Caco-2 (cell line): ENCODE measurements around the gene ELP4. TPM values are rescaled to one million over a fixed set of nuclear protein-coding genes. Genes with fewer than 3 reads are reported as not detected.

Experiments
- BruUV-seq: library from RNA; stranded (reverse); fragments of 400-500 nt; replicated peaks from 2 replicates; lab custom pipeline; 2021; lab: Mats Ljungman, UMichigan
- CTCF ChIA-PET: fragments of 300-600 bp; sonication (Branson Sonifier 250); formaldehyde crosslinking; loops from one replicate; lab custom pipeline; 2022; ENCODE audit warnings: antibody characterized with exemption; lab: Charles Lee
- POLR2A ChIA-PET: fragments of 300-600 bp; sonication (Branson Sonifier 250); formaldehyde crosslinking; loops from one replicate; lab custom pipeline; 2022; ENCODE audit warnings: antibody characterized with exemption; lab: Charles Lee
- DNase-seq, 2 experiments: peaks; one replicate each; pipeline versions ENCODE4 v3.0.0 to v3.0.0-alpha.2; 2020 to 2022
- H3K27me3 ChIP-seq: replicated peaks from 2 replicates; pipeline ENCODE4 v1.6.0; 2011; ENCODE audit warnings: low read length; ENCODE audit not compliant: control insufficient read depth, insufficient read depth
- H3K36me3 ChIP-seq: 2 replicates; pipeline ENCODE4 v1.5.1; 2011; ENCODE audit warnings: low read length; ENCODE audit not compliant: control insufficient read depth, insufficient read depth
- H3K4me1 ChIP-seq: fragments of 250-450 bp; sonication (Bioruptor Pico); 2 replicates; pipeline ENCODE4 v1.5.1; 2020; ENCODE audit warnings: mild to moderate bottlenecking
- H3K4me3 ChIP-seq: 2 replicates; pipeline ENCODE4 v1.5.1; 2011; ENCODE audit warnings: low read depth, mild to moderate bottlenecking, control low read depth, low read length
- H3K9me3 ChIP-seq: fragments of 250-450 bp; sonication (Bioruptor Pico); 2 replicates; pipeline ENCODE4 v1.5.1; 2020; ENCODE audit warnings: mild to moderate bottlenecking, moderate library complexity
- H3K27ac Mint-ChIP-seq: one replicate; pipeline ENCODE4 v1.8.0; 2022; ENCODE audit warnings: mixed read lengths; ENCODE audit not compliant: unreplicated experiment
- H3K27me3 Mint-ChIP-seq: one replicate; pipeline ENCODE4 v1.8.0; 2022; ENCODE audit warnings: mixed read lengths; ENCODE audit not compliant: insufficient read depth, unreplicated experiment
- H3K36me3 Mint-ChIP-seq: one replicate; pipeline ENCODE4 v1.8.0; 2022; ENCODE audit warnings: mild to moderate bottlenecking, mixed read lengths; ENCODE audit not compliant: insufficient read depth, unreplicated experiment
- H3K4me1 Mint-ChIP-seq: one replicate; pipeline ENCODE4 v1.8.0; 2022; ENCODE audit warnings: low read depth, mixed read lengths; ENCODE audit not compliant: unreplicated experiment
- H3K4me3 Mint-ChIP-seq: one replicate; pipeline ENCODE4 v1.8.0; 2022; ENCODE audit warnings: mild to moderate bottlenecking, moderate library complexity, mixed read lengths; ENCODE audit not compliant: unreplicated experiment
- H3K9me3 Mint-ChIP-seq: one replicate; pipeline ENCODE4 v1.8.0; 2022; ENCODE audit warnings: mixed read lengths; ENCODE audit not compliant: unreplicated experiment
- CTCF ChIP-seq, 2 experiments: fragments of 200-600 bp in 1 of 2; IDR thresholded peaks; 1 replicate in 1 of 2; 2 replicates in 1 of 2; pipeline versions ENCODE4 v1.5.1 to v1.8.0; 2011 to 2022; ENCODE audit warnings: antibody characterized with exemption in 1 of 2, control low read depth in 1 of 2, inconsistent platforms in 1 of 2, low read depth in 1 of 2, low read length in 1 of 2, mild to moderate bottlenecking in 1 of 2, moderate library complexity in 1 of 2; ENCODE audit not compliant: insufficient read depth in 1 of 2, severe bottlenecking in 1 of 2, unreplicated experiment in 1 of 2
- intact Hi-C: fragments of 100-400 bp; cut with micrococcal nuclease; formaldehyde crosslinking; loops from one replicate; pipeline ENCODE4 v1.10.0; 2022; ENCODE audit not compliant: unreplicated experiment
- total RNA-seq: library from RNA; stranded (reverse); gene quantifications from 2 replicates; pipeline ENCODE4 v1.2.3, GENCODE V29; 2022

ELP4 gene
- total RNA-seq, 1 experiment from 2014 or later, result 18.8 TPM

DNA sequence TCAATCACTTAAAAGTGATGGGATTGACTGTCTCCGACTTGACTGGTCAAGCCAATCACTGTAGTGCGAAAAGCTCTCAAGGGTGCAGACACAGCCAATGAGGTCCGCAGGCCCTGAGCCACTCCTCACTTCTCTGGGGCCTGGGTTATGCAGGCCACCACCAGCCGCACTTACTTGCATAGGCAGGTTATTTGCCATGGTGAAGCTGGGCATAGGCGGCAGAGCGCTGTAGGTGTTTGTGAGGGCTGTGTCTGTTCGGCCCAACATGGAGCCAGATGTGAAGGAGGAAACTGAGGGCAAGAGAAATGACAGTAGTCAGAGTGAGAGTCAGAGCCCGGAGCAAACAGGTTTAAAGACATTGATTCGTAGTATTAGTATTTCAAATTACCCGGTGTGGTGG is 283.7 kb downstream of the ELP4 start:
- intact Hi-C loops, result no loop called here
- Mint-ChIP-seq H3K9me3 (no peaks in the 10 kb centered on the region), H3K27ac (no peak overlapping the region), H3K4me3 (no peak overlapping the region), H3K36me3 (no peaks in the 10 kb centered on the region), H3K4me1 (no peaks in the 10 kb centered on the region), H3K27me3 (peaks cover 24% of the 10 kb centered on the region)
- POLR2A ChIA-PET, result no interaction called here
- no TSS peak for BruUV-seq
- Histone ChIP-seq H3K36me3 (no peaks in the 10 kb centered on the region), H3K4me3 (no peak overlapping the region), H3K4me1 (no peaks in the 10 kb centered on the region), H3K27me3 (no peaks in the 10 kb centered on the region), H3K9me3 (no peaks in the 10 kb centered on the region)
- CTCF ChIA-PET, result no interaction called here
- no peak for TF ChIP-seq CTCF (IDR thresholded peaks at IDR 0.05; ENCODE audit: insufficient read depth in 1 of 2, low read depth in 1 of 2, low read length in 1 of 2, severe bottlenecking in 1 of 2, unreplicated experiment in 1 of 2)
- no peak for DNase-seq

- BruUV-seq, result no TSS peak
- Histone ChIP-seq H3K27me3 (no peaks in the 10 kb centered on the region), H3K4me3 (no peak overlapping the region), H3K36me3 (no peaks in the 10 kb centered on the region), H3K9me3 (no peaks in the 10 kb centered on the region), H3K4me1 (no peaks in the 10 kb centered on the region)
- Mint-ChIP-seq H3K4me1 (no peaks in the 10 kb centered on the region), H3K27me3 (peaks cover 24% of the 10 kb centered on the region), H3K9me3 (no peaks in the 10 kb centered on the region), H3K36me3 (no peaks in the 10 kb centered on the region), H3K4me3 (no peak overlapping the region), H3K27ac (no peak overlapping the region)
- no peak for TF ChIP-seq CTCF (IDR thresholded peaks at IDR 0.05; ENCODE audit: insufficient read depth in 1 of 2, low read depth in 1 of 2, low read length in 1 of 2, severe bottlenecking in 1 of 2, unreplicated experiment in 1 of 2)
- DNase-seq, result no peak
- intact Hi-C loops, result no loop called here
- ChIA-PET POLR2A (no interaction called here), CTCF (no interaction called here)
Observed at GRCh38 chr11:31794548-31794947, 285.0 kb downstream of the ELP4 start.

GRCh38 chr11:31795706-31796498 is 286.3 kb downstream of the ELP4 start:
- CTCF ChIA-PET, result no interaction called here
- intact Hi-C loops, result no loop called here
- no peak for DNase-seq
- Mint-ChIP-seq H3K27ac (no peak overlapping the region), H3K27me3 (peaks cover 35% of the 10 kb centered on the region), H3K4me1 (no peaks in the 10 kb centered on the region), H3K4me3 (no peak overlapping the region), H3K9me3 (no peaks in the 10 kb centered on the region), H3K36me3 (no peaks in the 10 kb centered on the region)
- BruUV-seq, result no TSS peak
- TF ChIP-seq CTCF (IDR thresholded peaks at IDR 0.05; ENCODE audit: insufficient read depth in 1 of 2, low read depth in 1 of 2, low read length in 1 of 2, severe bottlenecking in 1 of 2, unreplicated experiment in 1 of 2), result no peak
- Histone ChIP-seq H3K27me3 (0 out of 2 replicates have a peak, but pooled peaks cover 1% of the 10 kb centered on the region), H3K9me3 (no peaks in the 10 kb centered on the region), H3K4me3 (no peak overlapping the region), H3K36me3 (no peaks in the 10 kb centered on the region), H3K4me1 (no peaks in the 10 kb centered on the region)
- POLR2A ChIA-PET, result no interaction called here
